ENCODE data around the gene TMEM204.

Gene TMEM204

GRCh38 chr16:1533443-1533951 is at the start of gene TMEM204:
TSS of gene TMEM204 (plus strand) at chr16:1533666. CDS start at chr16:1534276, 610 bp downstream.
- DNase-seq (ENCODE audit: low read depth) = no peak

GRCh38 chr16:1485847-1486496 is 47.5 kb upstream of the TMEM204 start:
- no peak for DNase-seq (ENCODE audit: low read depth)

- no peak for DNase-seq (ENCODE audit: low read depth)
Observed at GRCh38 chr16:1486551-1487390, 46.7 kb upstream of the TMEM204 start.

GRCh38 chr16:1487395-1488053 is 45.9 kb upstream of the TMEM204 start:
- DNase-seq (ENCODE audit: low read depth) = no peak

- DNase-seq (ENCODE audit: low read depth) = no peak
Observed at GRCh38 chr16:1488054-1488601, 45.3 kb upstream of the TMEM204 start.

GRCh38 chr16:1488619-1489018 is 44.8 kb upstream of the TMEM204 start, which contains the start of gene PTX4:
TSS of gene PTX4 (minus strand) at chr16:1488944. CDS start at chr16:1488909, 35 bp downstream.
- DNase-seq (ENCODE audit: low read depth) = no peak

- no peak for DNase-seq (ENCODE audit: low read depth)
Observed at GRCh38 chr16:1489077-1489476, 44.4 kb upstream of the TMEM204 start.

GRCh38 chr16:1491327-1491726 is 42.1 kb upstream of the TMEM204 start:
- no peak for DNase-seq (ENCODE audit: low read depth)

- DNase-seq (ENCODE audit: low read depth) = no peak
Observed at GRCh38 chr16:1492082-1492922, 41.2 kb upstream of the TMEM204 start.

GRCh38 chr16:1492923-1493745 is 40.3 kb upstream of the TMEM204 start, which contains the start of gene TELO2:
TSS of gene TELO2 (plus strand) at chr16:1493360. CDS start at chr16:1494282, 922 bp downstream.
- DNase-seq (ENCODE audit: low read depth) = peak; percentile 80

- DNase-seq (ENCODE audit: low read depth) = no peak
Observed at GRCh38 chr16:1493746-1494094, 39.7 kb upstream of the TMEM204 start.

GRCh38 chr16:1494129-1494640 is 39.3 kb upstream of the TMEM204 start:
- no peak for DNase-seq (ENCODE audit: low read depth)

- DNase-seq (ENCODE audit: low read depth) = no peak
Observed at GRCh38 chr16:1494711-1495110, 38.8 kb upstream of the TMEM204 start.

GRCh38 chr16:1495211-1495888 is 38.1 kb upstream of the TMEM204 start:
- no peak for DNase-seq (ENCODE audit: low read depth)

GRCh38 chr16:1495889-1496262 is 37.6 kb upstream of the TMEM204 start:
- DNase-seq (ENCODE audit: low read depth) = no peak

GRCh38 chr16:1496464-1496863 is 37.0 kb upstream of the TMEM204 start:
- no peak for DNase-seq (ENCODE audit: low read depth)

GRCh38 chr16:1497014-1497598 is 36.4 kb upstream of the TMEM204 start:
- no peak for DNase-seq (ENCODE audit: low read depth)

GRCh38 chr16:1498899-1499676 is 34.4 kb upstream of the TMEM204 start:
- no peak for DNase-seq (ENCODE audit: low read depth)
